ENCODE results near the gene DDX39A. TPM values are rescaled to one million over a fixed set of nuclear protein-coding genes. Genes with fewer than 3 reads are reported as not detected.

The DDX39A gene
- total and polyA plus RNA-seq, 2 of the 8 experiments (the other 6 are each of a cell fraction or from before 2014, with no cell fraction given): 139 TPM

- Histone ChIP-seq H3K9me3 (ENCODE audit: insufficient read depth in 2 of 2, low read depth in 1 of 2, low read length in 1 of 2) (no peaks in the 10 kb centered on the region), H3K79me1 (ENCODE audit: low read depth, low read length) (no peaks in the 10 kb centered on the region), H2BK15ac (ENCODE audit: low read length) (no peak overlapping the region), H3K18ac (ENCODE audit: extremely low read depth, low read length) (no peak overlapping the region), H3K4me3 (ENCODE audit: extremely low read depth in 1 of 4, insufficient read depth in 2 of 4, low read depth in 3 of 4, low read length in 4 of 4) (no peak overlapping the region), H3K9ac (replicated peaks in 1 of 4; ENCODE audit: extremely low read depth in 1 of 4, low read depth in 3 of 4, low read length in 3 of 4) (no peak overlapping the region), H2BK20ac (ENCODE audit: low read length) (no peak overlapping the region), H4K91ac (replicated peaks; ENCODE audit: insufficient read length, low read length) (no peak overlapping the region), H3K36me3 (ENCODE audit: control insufficient read depth in 2 of 4, insufficient read depth in 4 of 4, low read length in 3 of 4) (peaks cover 4 to 30% (median 11%) of the 10 kb centered on the region in 4 experiments; a peak in 6 of 8 replicates), H3K23ac (ENCODE audit: insufficient read length) (no peak overlapping the region), H2BK120ac (replicated peaks; ENCODE audit: low read depth, low read length) (no peak overlapping the region), H2BK12ac (ENCODE audit: low read depth, low read length) (no peak overlapping the region), H3K27ac (ENCODE audit: low read depth, low read length) (no peak overlapping the region), H2AK5ac (ENCODE audit: low read depth, low read length) (no peak overlapping the region), H4K5ac (ENCODE audit: insufficient read length, low read depth, low read length) (no peak overlapping the region), H3K4me2 (ENCODE audit: insufficient read depth in 1 of 2, low read depth in 2 of 2, low read length in 2 of 2) (no peak overlapping the region), H3K27me3 (replicated peaks in 1 of 4; ENCODE audit: control insufficient read depth in 3 of 4, extremely low read depth in 1 of 4, insufficient read depth in 3 of 4, low read length in 3 of 4) (no peaks in the 10 kb centered on the region), H2BK5ac (ENCODE audit: low read depth, low read length) (no peak overlapping the region), H3K4ac (replicated peaks; ENCODE audit: insufficient read length, low read depth, low read length) (no peak overlapping the region), H3K14ac (ENCODE audit: insufficient read length) (no peak overlapping the region), H3K4me1 (replicated peaks in 1 of 4; ENCODE audit: control insufficient read depth in 3 of 4, insufficient read depth in 4 of 4, low read length in 3 of 4) (no peaks in the 10 kb centered on the region), H3K79me2 (ENCODE audit: control insufficient read depth in 1 of 2, insufficient read depth in 2 of 2, low read length in 2 of 2) (no peaks in the 10 kb centered on the region), H4K20me1 (replicated peaks in 1 of 2; ENCODE audit: control insufficient read depth in 1 of 2, insufficient read depth in 2 of 2, low read length in 2 of 2) (peaks cover under 1 to 1% of the 10 kb centered on the region in 2 experiments), H3K23me2 (ENCODE audit: low read depth, low read length) (no peaks in the 10 kb centered on the region), H2AFZ (ENCODE audit: low read length) (no peak overlapping the region), H3K56ac (replicated peaks; ENCODE audit: insufficient read length, low read depth, low read length) (no peak overlapping the region), H4K8ac (ENCODE audit: extremely low read depth, insufficient read depth, low read length) (no peak overlapping the region)
- CTCF ChIA-PET (ENCODE audit: partially characterized antibody): interaction anchor here (1.2 to 1.7 kb wide), 2 partner anchors 15 to 24 kb away, joined by 3 to 4 read pairs; partner anchors contain the start of gene PTGER1
- POLR2A ChIA-PET (ENCODE audit: partially characterized antibody): interaction anchor here (0.8 to 1.5 kb wide), 2 partner anchors 11 to 13 kb away, joined by 3 read pairs; no protein-coding TSS in a partner anchor
- no peak for DNase-seq (ENCODE audit: low read depth in 1 of 2, low spot score in 2 of 2)
- FAIRE-seq: no peak
- 95% methylated on average over 5 of the region's 5 CpGs; no CpG with 5 or more reads in 1 of the 2 experiments for WGBS, 2 experiments (ENCODE audit: extremely low coverage in 1 of 2, insufficient coverage in 1 of 2, insufficient read length in 1 of 2, insufficient replicate concordance in 2 of 2, low coverage in 1 of 2, low lambda C conversion rate in 2 of 2, missing lambda C conversion rate in 1 of 2)
- TF ChIP-seq HDAC6 (IDR thresholded peaks at IDR 0.05; ENCODE audit: low read depth, low read length): no peak
- TF ChIP-seq, protein P1, sequence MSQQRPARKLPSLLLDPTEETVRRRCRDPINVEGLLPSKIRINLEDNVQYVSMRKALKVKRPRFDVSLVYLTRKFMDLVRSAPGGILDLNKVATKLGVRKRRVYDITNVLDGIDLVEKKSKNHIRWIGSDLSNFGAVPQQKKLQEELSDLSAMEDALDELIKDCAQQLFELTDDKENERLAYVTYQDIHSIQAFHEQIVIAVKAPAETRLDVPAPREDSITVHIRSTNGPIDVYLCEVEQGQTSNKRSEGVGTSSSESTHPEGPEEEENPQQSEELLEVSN (IDR thresholded peaks at IDR 0.05): no peak
Measured at GRCh38 chr19:14459703-14460102, 40.6 kb upstream of the DDX39A start.

All from H1 (cell line).